Mesothelial cell of epicardium (in vitro differentiated cells): ENCODE data around the gene PHACTR1. TPM values are rescaled to one million over a fixed set of nuclear protein-coding genes. Genes with fewer than 3 reads are reported as not detected.

Experiments used
- DNase-seq, 2 experiments: peaks; one replicate each; pipeline ENCODE4 v3.0.0; 2021; ENCODE audit warnings: low spot score in 2 of 2; ENCODE audit not compliant: unreplicated experiment in 2 of 2
- H3K27ac Mint-ChIP-seq: 2 replicates; pipeline ENCODE4 v1.8.0; 2021; ENCODE audit warnings: mixed read lengths
- H3K27me3 Mint-ChIP-seq: 2 replicates; pipeline ENCODE4 v1.8.0; 2021; ENCODE audit warnings: low read depth, mixed read lengths
- H3K36me3 Mint-ChIP-seq: 2 replicates; pipeline ENCODE4 v1.8.0; 2021; ENCODE audit warnings: mixed read lengths
- H3K4me1 Mint-ChIP-seq: 2 replicates; pipeline ENCODE4 v1.8.0; 2021; ENCODE audit warnings: mixed read lengths
- H3K4me3 Mint-ChIP-seq: 2 replicates; pipeline ENCODE4 v1.8.0; 2021; ENCODE audit warnings: mild to moderate bottlenecking, moderate library complexity, mixed read lengths
- H3K9me3 Mint-ChIP-seq: 2 replicates; pipeline ENCODE4 v1.8.0; 2021; ENCODE audit warnings: mixed read lengths
- total RNA-seq: library from RNA; stranded (reverse); gene quantifications from 3 replicates; pipeline ENCODE4 v1.2.1, GENCODE V29; 2021
- TF ChIP-seq, protein P1 (sequence below): fragments of 200-600 bp; sonication (generic); IDR thresholded peaks from one replicate; pipeline ENCODE4 v1.5.0; 2021; ENCODE audit warnings: antibody characterized with exemption; ENCODE audit not compliant: unreplicated experiment

PHACTR1 gene
- total RNA-seq, 1 donor from 2014 or later, result 0.76 TPM

DNA sequence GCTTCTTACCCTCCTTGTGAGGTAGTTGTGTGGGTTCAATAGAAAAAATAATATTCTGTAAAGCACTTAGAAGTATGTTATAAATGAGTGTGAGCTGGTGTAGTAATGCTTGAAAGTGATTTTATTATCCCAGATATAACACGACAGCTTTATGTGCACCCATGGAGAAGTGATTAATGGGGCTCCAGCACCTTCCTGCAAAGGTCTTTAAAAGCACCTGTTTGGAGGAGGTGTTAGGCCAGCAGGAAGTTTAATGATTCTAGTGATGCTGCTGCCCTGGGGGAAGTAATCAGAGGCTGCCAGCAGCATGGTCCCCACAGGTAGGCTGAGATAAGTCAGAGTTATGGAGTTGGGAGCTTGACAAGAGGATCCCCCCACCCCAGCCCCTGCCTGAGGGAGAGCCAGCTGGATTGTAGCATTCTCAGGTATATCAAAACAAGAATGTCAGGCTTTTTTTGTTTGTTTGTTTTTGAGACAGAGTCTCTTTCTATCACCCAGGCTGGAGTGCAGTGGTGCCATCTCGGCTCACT, 166.3 kb downstream of the PHACTR1 start:
- Mint-ChIP-seq H3K27ac (no peak overlapping the region), H3K9me3 (no peaks in the 10 kb centered on the region), H3K4me1 (peaks cover 13% of the 10 kb centered on the region), H3K27me3 (peaks cover 20% of the 10 kb centered on the region), H3K36me3 (no peaks in the 10 kb centered on the region), H3K4me3 (no peak overlapping the region)
- TF ChIP-seq, protein P1, sequence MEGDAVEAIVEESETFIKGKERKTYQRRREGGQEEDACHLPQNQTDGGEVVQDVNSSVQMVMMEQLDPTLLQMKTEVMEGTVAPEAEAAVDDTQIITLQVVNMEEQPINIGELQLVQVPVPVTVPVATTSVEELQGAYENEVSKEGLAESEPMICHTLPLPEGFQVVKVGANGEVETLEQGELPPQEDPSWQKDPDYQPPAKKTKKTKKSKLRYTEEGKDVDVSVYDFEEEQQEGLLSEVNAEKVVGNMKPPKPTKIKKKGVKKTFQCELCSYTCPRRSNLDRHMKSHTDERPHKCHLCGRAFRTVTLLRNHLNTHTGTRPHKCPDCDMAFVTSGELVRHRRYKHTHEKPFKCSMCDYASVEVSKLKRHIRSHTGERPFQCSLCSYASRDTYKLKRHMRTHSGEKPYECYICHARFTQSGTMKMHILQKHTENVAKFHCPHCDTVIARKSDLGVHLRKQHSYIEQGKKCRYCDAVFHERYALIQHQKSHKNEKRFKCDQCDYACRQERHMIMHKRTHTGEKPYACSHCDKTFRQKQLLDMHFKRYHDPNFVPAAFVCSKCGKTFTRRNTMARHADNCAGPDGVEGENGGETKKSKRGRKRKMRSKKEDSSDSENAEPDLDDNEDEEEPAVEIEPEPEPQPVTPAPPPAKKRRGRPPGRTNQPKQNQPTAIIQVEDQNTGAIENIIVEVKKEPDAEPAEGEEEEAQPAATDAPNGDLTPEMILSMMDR, result no peak
- no peak for DNase-seq

DNA sequence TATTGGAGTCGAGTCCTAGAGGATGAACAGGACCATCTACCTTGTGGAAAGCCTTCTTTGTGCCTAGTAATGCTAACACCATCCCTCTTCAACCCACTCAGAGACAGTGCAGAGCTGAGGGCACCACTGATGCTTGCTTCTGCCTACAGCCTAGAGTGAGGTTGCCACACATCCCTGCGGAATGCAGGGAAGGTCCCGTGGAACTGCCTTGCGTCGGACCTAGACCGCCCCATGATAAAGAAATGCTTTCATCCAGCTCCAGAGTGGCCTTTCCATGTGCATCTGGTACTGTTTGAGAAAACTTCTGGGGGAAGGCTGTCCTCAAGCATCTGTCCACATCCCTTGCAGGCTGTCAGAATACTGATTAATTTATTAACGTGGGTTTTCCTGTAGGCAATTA, 168.4 kb downstream of the PHACTR1 start:
- no peak for DNase-seq
- Mint-ChIP-seq H3K4me3 (no peak overlapping the region), H3K9me3 (peaks cover 12% of the 10 kb centered on the region), H3K27ac (no peak overlapping the region), H3K4me1 (peaks cover 13% of the 10 kb centered on the region), H3K36me3 (peaks cover 2% of the 10 kb centered on the region), H3K27me3 (peaks cover 3% of the 10 kb centered on the region)
- TF ChIP-seq, protein P1, result no peak

DNA sequence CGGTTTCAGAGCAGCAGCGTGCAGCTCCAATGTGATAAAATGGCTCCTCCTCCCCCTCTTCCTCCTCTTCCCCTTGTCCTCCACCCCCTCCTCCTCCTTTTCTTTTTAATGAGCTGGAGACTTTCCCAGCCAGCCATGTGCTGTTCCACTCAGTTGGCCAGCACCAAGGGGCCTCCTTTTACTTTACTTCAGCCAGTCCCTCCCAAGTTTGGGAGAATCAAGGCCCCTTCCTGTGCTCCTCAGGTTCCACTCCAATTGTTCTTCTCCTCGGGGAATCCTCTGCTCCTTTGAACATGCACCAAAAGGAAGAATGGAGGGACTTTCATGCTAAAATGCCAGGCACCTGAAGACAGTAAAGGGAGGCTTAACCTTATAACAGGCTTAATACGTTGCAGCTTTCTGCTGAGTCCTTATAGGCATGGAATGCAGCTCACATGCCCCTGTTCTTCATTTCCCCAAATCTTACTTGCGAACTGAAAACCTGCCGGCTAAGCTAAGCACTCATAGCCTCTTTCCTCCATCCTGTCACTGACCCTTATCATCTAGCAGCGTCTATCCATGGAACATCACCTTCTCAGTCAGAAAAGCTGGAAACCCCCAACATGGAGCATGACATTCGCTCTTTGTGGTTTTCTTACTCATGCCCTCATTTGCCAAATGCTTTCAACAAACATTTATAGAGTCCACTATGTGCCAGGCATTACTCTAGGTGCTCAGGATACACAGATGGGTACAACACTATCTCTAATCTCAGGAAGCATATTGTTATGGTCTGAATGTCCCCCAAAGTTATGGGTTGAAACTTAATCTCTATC, 170.6 kb downstream of the PHACTR1 start:
- TF ChIP-seq, protein P1, result no peak
- Mint-ChIP-seq H3K27ac (no peak overlapping the region), H3K4me1 (peaks cover 13% of the 10 kb centered on the region), H3K4me3 (no peak overlapping the region), H3K27me3 (peaks cover 3% of the 10 kb centered on the region), H3K9me3 (peaks cover 27% of the 10 kb centered on the region), H3K36me3 (peaks cover 8% of the 10 kb centered on the region)
- DNase-seq, result no peak

DNA sequence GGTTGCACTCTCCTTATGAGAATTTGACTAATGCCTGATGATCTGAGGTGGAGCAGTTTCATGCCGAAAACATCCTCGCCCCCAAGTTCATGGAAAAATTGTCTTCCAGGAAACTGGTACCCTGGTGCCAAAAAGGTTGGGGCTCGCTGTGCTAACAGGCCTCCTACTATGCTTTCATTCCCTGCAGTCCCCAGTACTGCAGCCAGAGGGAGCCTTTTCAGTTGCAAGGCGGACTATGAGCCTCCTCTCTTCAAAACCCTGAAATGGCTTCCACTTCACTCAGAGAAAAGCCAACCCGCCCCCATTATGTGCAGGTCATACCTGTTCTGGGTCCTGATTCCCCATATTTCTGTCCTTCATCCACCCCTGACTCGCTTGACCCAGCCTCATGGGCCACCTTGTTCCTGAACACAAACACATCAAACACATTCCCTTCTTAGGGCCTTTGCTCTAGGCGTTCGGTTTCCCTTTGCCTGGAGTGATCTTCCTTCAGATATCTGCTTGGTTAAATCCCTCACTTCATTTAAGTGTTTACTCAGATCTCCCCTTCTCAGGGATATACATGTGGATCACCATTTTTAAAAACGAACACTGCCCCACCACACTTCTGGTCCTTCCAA, 173.7 kb downstream of the PHACTR1 start:
- Mint-ChIP-seq H3K27ac (no peak overlapping the region), H3K27me3 (peaks cover 2% of the 10 kb centered on the region), H3K4me1 (peaks cover 22% of the 10 kb centered on the region), H3K4me3 (no peak overlapping the region), H3K36me3 (peaks cover 8% of the 10 kb centered on the region), H3K9me3 (peaks cover 27% of the 10 kb centered on the region)
- TF ChIP-seq, protein P1, result no peak
- DNase-seq, result no peak

DNA sequence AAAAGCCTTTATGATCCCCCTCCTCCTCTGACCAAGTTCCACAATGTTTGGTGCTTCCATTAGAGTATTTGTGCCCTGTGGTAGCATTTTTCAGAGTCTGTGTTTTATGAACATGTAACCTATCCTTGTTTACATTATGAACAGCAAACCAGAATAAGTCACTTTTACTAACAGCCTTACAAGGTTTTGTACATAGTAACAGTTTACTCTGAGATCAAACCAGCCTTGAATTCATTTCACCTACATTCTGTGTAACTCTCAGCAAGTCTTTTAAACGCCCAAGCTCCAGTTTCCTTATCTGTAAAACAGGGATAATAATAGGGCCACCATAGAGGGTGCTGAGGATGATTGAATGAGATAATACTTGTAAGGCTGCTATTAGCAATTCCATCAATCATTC, 175.0 kb downstream of the PHACTR1 start:
- peaks cover 11% of the 10 kb centered on the region for H3K27me3 Mint-ChIP-seq
- no peak overlapping the region for H3K4me3 Mint-ChIP-seq
- H3K36me3 Mint-ChIP-seq, result peaks cover 8% of the 10 kb centered on the region
- DNase-seq, result no peak
- TF ChIP-seq, protein P1, result no peak
- no peak overlapping the region for H3K27ac Mint-ChIP-seq
- peaks cover 27% of the 10 kb centered on the region for H3K9me3 Mint-ChIP-seq
- peaks cover 18% of the 10 kb centered on the region for H3K4me1 Mint-ChIP-seq
